Measurements from ENCODE around the gene SLC22A24. TPM values are rescaled to one million over a fixed set of nuclear protein-coding genes. Genes with fewer than 3 reads are reported as not detected.

SLC22A24 gene, protein sequence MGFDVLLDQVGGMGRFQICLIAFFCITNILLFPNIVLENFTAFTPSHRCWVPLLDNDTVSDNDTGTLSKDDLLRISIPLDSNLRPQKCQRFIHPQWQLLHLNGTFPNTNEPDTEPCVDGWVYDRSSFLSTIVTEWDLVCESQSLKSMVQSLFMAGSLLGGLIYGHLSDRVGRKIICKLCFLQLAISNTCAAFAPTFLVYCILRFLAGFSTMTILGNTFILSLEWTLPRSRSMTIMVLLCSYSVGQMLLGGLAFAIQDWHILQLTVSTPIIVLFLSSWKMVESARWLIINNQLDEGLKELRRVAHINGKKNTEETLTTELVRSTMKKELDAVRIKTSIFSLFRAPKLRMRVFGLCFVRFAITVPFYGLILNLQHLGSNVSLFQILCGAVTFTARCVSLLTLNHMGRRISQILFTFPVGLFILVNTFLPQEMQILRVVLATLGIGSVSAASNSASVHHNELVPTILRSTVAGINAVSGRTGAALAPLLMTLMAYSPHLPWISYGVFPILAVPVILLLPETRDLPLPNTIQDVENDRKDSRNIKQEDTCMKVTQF
- polyA plus RNA-seq (2013, experiment 1 of 2): not detected
- not detected for polyA plus RNA-seq (2013, experiment 2 of 2)

DNA sequence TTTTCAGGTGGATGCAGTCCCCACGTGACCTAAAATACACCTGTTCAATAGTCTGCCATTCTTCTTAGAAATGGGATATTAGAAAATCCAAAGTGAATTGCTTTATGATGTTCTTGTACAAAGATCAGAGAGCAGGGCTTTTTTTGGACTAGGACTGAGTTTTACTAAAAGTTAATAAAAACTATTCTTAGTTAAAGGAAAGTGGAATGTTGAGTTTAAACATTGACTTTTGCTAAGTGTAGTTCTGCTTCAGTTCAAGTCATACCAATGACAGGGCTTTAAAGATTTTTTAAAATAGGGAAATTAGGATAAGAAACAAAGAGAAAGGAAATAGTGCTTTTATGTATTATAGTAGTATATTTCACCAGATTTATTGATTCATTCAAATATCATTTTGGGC is at the start of gene SLC22A24:
Gene SLC22A24, minus strand, starts transcription at position 101 of the 400 bp plus-strand sequence. CDS start 442 bp downstream, outside the sequence.
- Histone ChIP-seq H4K8ac (ENCODE audit: low read length) (no peak within 1 kb of the TSS), H3K27me3 (ENCODE audit: control insufficient read depth in 1 of 2, insufficient read depth in 1 of 2, low read length in 2 of 2) (no peaks in the 10 kb centered on the region), H4K91ac (ENCODE audit: low read length) (no peak within 1 kb of the TSS), H3K4me2 (ENCODE audit: low read length, poor library complexity, severe bottlenecking) (no peak within 1 kb of the TSS), H3K4me1 (ENCODE audit: control insufficient read depth, insufficient read depth, low read depth, low read length) (no peaks in the 10 kb centered on the region), H3K4ac (ENCODE audit: low read depth in 1 of 2, low read length in 2 of 2) (no peak within 1 kb of the TSS), H2BK5ac (ENCODE audit: low read depth, low read length, poor library complexity, severe bottlenecking) (no peak within 1 kb of the TSS), H3K14ac (ENCODE audit: low read length in 2 of 2) (no peak within 1 kb of the TSS), H2BK15ac (ENCODE audit: low read depth, poor library complexity, severe bottlenecking) (no peak within 1 kb of the TSS), H3K4me3 (ENCODE audit: insufficient read depth in 1 of 2, low read depth in 1 of 2, low read length in 2 of 2) (no peak within 1 kb of the TSS), H3K79me1 (replicated peaks; ENCODE audit: low read length, poor library complexity, severe bottlenecking) (no peaks in the 10 kb centered on the region), H3K36me3 (ENCODE audit: control insufficient read depth in 1 of 2, insufficient read depth in 2 of 2, low read depth in 1 of 2, low read length in 2 of 2) (no peaks in the 10 kb centered on the region), H2AK5ac (ENCODE audit: low read length, severe bottlenecking) (no peak within 1 kb of the TSS), H3K18ac (ENCODE audit: low read depth in 1 of 2, low read length in 2 of 2) (no peak within 1 kb of the TSS), H3K9me3 (ENCODE audit: control insufficient read depth, low read length) (no peaks in the 10 kb centered on the region), H2AFZ (ENCODE audit: low read depth, low read length) (no peak within 1 kb of the TSS), H2BK12ac (ENCODE audit: low read length in 2 of 2) (no peak within 1 kb of the TSS), H3K23ac (ENCODE audit: low read length in 2 of 2) (no peak within 1 kb of the TSS), H3K27ac (ENCODE audit: low read length, poor library complexity, severe bottlenecking) (no peak within 1 kb of the TSS), H3K9ac (ENCODE audit: low read length) (no peak within 1 kb of the TSS), H2BK120ac (ENCODE audit: low read depth, low read length) (no peak within 1 kb of the TSS)
- no peak for DNase-seq
- no CpG with 5 or more reads among the region's 1 CpG for WGBS

DNA sequence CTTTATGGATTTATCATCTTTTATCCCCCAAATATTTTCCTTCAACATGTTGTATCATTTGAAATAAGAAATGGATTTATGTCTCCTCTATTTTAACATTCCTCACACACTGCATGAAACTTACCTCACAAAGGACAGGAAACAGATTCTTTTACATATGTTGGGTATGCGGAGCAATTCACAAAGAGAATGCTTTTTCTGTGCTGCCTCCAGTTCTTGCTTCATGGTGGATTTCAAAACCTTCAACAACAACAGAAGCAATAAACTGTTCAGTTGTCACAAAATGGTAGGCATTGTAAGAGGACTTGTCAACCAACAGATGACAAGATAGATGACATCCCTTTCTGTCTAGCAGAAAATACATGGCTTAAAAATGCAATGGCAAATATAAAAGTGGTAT is 36.5 kb upstream of the SLC22A24 start:
- Histone ChIP-seq H3K4ac (ENCODE audit: low read depth in 1 of 2, low read length in 2 of 2) (no peak overlapping the region), H2BK120ac (ENCODE audit: low read depth, low read length) (no peak overlapping the region), H2BK15ac (ENCODE audit: low read depth, poor library complexity, severe bottlenecking) (no peak overlapping the region), H3K14ac (ENCODE audit: low read length in 2 of 2) (no peak overlapping the region), H3K27me3 (ENCODE audit: control insufficient read depth in 1 of 2, insufficient read depth in 1 of 2, low read length in 2 of 2) (no peaks in the 10 kb centered on the region), H3K4me2 (ENCODE audit: low read length, poor library complexity, severe bottlenecking) (no peak overlapping the region), H3K27ac (ENCODE audit: low read length, poor library complexity, severe bottlenecking) (no peak overlapping the region), H3K18ac (ENCODE audit: low read depth in 1 of 2, low read length in 2 of 2) (no peak overlapping the region), H2AK5ac (ENCODE audit: low read length, severe bottlenecking) (no peak overlapping the region), H4K91ac (ENCODE audit: low read length) (no peak overlapping the region), H3K9me3 (ENCODE audit: control insufficient read depth, low read length) (peaks cover 5% of the 10 kb centered on the region), H3K9ac (ENCODE audit: low read length) (no peak overlapping the region), H3K36me3 (ENCODE audit: control insufficient read depth in 1 of 2, insufficient read depth in 2 of 2, low read depth in 1 of 2, low read length in 2 of 2) (no peaks in the 10 kb centered on the region), H3K79me1 (replicated peaks; ENCODE audit: low read length, poor library complexity, severe bottlenecking) (no peaks in the 10 kb centered on the region), H3K4me3 (ENCODE audit: insufficient read depth in 1 of 2, low read depth in 1 of 2, low read length in 2 of 2) (no peak overlapping the region), H2AFZ (ENCODE audit: low read depth, low read length) (no peak overlapping the region), H3K4me1 (ENCODE audit: control insufficient read depth, insufficient read depth, low read depth, low read length) (no peaks in the 10 kb centered on the region), H2BK5ac (ENCODE audit: low read depth, low read length, poor library complexity, severe bottlenecking) (no peak overlapping the region), H3K23ac (ENCODE audit: low read length in 2 of 2) (no peak overlapping the region), H4K8ac (ENCODE audit: low read length) (no peak overlapping the region), H2BK12ac (ENCODE audit: low read length in 2 of 2) (no peak overlapping the region)
- no peak for DNase-seq
- 89% methylated on average over 1 of the region's 1 CpG for WGBS

DNA sequence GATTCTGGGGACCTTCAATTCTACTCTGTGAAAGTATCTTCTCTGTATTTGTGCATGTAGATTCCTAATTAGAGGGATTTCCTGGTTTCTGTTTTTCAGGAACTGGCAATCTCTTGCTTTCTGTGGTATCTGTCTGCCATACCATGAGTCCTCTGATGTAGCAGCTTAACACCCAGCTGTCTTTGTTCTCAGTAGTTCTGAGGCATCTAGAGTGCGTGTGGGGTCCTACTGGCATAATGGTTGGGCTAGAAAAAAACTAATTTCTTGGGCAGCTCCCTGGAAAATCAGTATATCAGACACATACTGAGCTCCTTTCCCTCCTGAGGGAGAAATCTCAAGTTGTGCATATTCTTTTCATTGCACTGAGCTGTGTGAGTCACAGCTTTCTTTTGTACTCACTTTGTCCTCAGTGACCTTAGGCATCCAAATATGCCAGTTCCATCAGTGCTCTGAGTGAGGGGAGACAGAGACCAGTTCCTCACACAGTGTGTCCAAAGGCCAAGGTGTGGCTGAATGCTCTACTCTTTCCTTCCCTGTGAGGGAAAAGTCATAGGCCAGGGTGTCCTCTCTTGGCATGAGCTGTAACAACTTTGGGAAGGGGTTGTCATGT is 35.5 kb upstream of the SLC22A24 start:
- Histone ChIP-seq H3K4me2 (ENCODE audit: low read length, poor library complexity, severe bottlenecking) (no peak overlapping the region), H3K27ac (ENCODE audit: low read length, poor library complexity, severe bottlenecking) (no peak overlapping the region), H3K14ac (ENCODE audit: low read length in 2 of 2) (no peak overlapping the region), H2BK15ac (ENCODE audit: low read depth, poor library complexity, severe bottlenecking) (no peak overlapping the region), H2AFZ (ENCODE audit: low read depth, low read length) (no peak overlapping the region), H3K9me3 (ENCODE audit: control insufficient read depth, low read length) (peaks cover 5% of the 10 kb centered on the region), H3K4me3 (ENCODE audit: insufficient read depth in 1 of 2, low read depth in 1 of 2, low read length in 2 of 2) (no peak overlapping the region), H3K9ac (ENCODE audit: low read length) (no peak overlapping the region), H3K36me3 (ENCODE audit: control insufficient read depth in 1 of 2, insufficient read depth in 2 of 2, low read depth in 1 of 2, low read length in 2 of 2) (no peaks in the 10 kb centered on the region), H4K8ac (ENCODE audit: low read length) (no peak overlapping the region), H2AK5ac (ENCODE audit: low read length, severe bottlenecking) (no peak overlapping the region), H3K4me1 (ENCODE audit: control insufficient read depth, insufficient read depth, low read depth, low read length) (no peaks in the 10 kb centered on the region), H3K4ac (ENCODE audit: low read depth in 1 of 2, low read length in 2 of 2) (no peak overlapping the region), H3K27me3 (ENCODE audit: control insufficient read depth in 1 of 2, insufficient read depth in 1 of 2, low read length in 2 of 2) (no peaks in the 10 kb centered on the region), H2BK120ac (ENCODE audit: low read depth, low read length) (no peak overlapping the region), H3K23ac (ENCODE audit: low read length in 2 of 2) (no peak overlapping the region), H2BK5ac (ENCODE audit: low read depth, low read length, poor library complexity, severe bottlenecking) (no peak overlapping the region), H3K79me1 (replicated peaks; ENCODE audit: low read length, poor library complexity, severe bottlenecking) (no peaks in the 10 kb centered on the region), H3K18ac (ENCODE audit: low read depth in 1 of 2, low read length in 2 of 2) (no peak overlapping the region), H4K91ac (ENCODE audit: low read length) (no peak overlapping the region), H2BK12ac (ENCODE audit: low read length in 2 of 2) (no peak overlapping the region)
- no peak for DNase-seq
- WGBS: 22% methylated on average over 1 of the region's 1 CpG

DNA sequence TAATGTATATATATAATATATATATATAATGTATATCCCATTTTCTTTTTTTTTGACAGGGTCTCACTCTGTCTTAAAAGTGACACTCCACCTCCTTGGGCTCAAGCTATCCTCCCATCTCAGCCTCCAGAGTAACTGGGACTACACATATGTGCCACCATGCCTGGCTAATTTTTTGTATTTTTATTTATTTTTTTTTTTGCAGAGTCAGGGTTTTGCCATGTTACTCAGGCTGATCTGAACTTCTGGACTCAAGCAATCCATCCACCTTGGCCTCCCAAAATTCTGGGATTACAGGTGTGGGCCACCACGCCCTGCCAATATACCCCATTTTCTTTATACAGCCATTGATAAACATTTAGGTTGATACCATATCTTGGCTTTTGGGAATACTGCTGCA is 33.9 kb upstream of the SLC22A24 start:
- Histone ChIP-seq H3K4me1 (ENCODE audit: control insufficient read depth, insufficient read depth, low read depth, low read length) (no peaks in the 10 kb centered on the region), H2BK120ac (ENCODE audit: low read depth, low read length) (no peak overlapping the region), H2AFZ (ENCODE audit: low read depth, low read length) (no peak overlapping the region), H3K18ac (ENCODE audit: low read depth in 1 of 2, low read length in 2 of 2) (no peak overlapping the region), H3K9ac (ENCODE audit: low read length) (no peak overlapping the region), H2AK5ac (ENCODE audit: low read length, severe bottlenecking) (no peak overlapping the region), H3K4ac (ENCODE audit: low read depth in 1 of 2, low read length in 2 of 2) (no peak overlapping the region), H3K4me2 (ENCODE audit: low read length, poor library complexity, severe bottlenecking) (no peak overlapping the region), H2BK5ac (ENCODE audit: low read depth, low read length, poor library complexity, severe bottlenecking) (no peak overlapping the region), H3K9me3 (ENCODE audit: control insufficient read depth, low read length) (peaks cover 5% of the 10 kb centered on the region), H3K14ac (ENCODE audit: low read length in 2 of 2) (no peak overlapping the region), H3K4me3 (ENCODE audit: insufficient read depth in 1 of 2, low read depth in 1 of 2, low read length in 2 of 2) (no peak overlapping the region), H3K27me3 (ENCODE audit: control insufficient read depth in 1 of 2, insufficient read depth in 1 of 2, low read length in 2 of 2) (no peaks in the 10 kb centered on the region), H4K8ac (ENCODE audit: low read length) (no peak overlapping the region), H3K79me1 (replicated peaks; ENCODE audit: low read length, poor library complexity, severe bottlenecking) (no peaks in the 10 kb centered on the region), H4K91ac (ENCODE audit: low read length) (no peak overlapping the region), H2BK15ac (ENCODE audit: low read depth, poor library complexity, severe bottlenecking) (no peak overlapping the region), H3K27ac (ENCODE audit: low read length, poor library complexity, severe bottlenecking) (no peak overlapping the region), H2BK12ac (ENCODE audit: low read length in 2 of 2) (no peak overlapping the region), H3K36me3 (ENCODE audit: control insufficient read depth in 1 of 2, insufficient read depth in 2 of 2, low read depth in 1 of 2, low read length in 2 of 2) (no peaks in the 10 kb centered on the region), H3K23ac (ENCODE audit: low read length in 2 of 2) (no peak overlapping the region)
- DNase-seq: no peak
- WGBS: 60% methylated on average over 1 of the region's 1 CpG
